Medulla oblongata (tissue), 1 donor: ENCODE results near the gene IRX5.

Source experiments
- DNase-seq: peaks from one replicate; pipeline ENCODE4 v3.0.0-alpha.2; 2015; ENCODE audit errors: extremely low spot score

IRX5 gene

DNA sequence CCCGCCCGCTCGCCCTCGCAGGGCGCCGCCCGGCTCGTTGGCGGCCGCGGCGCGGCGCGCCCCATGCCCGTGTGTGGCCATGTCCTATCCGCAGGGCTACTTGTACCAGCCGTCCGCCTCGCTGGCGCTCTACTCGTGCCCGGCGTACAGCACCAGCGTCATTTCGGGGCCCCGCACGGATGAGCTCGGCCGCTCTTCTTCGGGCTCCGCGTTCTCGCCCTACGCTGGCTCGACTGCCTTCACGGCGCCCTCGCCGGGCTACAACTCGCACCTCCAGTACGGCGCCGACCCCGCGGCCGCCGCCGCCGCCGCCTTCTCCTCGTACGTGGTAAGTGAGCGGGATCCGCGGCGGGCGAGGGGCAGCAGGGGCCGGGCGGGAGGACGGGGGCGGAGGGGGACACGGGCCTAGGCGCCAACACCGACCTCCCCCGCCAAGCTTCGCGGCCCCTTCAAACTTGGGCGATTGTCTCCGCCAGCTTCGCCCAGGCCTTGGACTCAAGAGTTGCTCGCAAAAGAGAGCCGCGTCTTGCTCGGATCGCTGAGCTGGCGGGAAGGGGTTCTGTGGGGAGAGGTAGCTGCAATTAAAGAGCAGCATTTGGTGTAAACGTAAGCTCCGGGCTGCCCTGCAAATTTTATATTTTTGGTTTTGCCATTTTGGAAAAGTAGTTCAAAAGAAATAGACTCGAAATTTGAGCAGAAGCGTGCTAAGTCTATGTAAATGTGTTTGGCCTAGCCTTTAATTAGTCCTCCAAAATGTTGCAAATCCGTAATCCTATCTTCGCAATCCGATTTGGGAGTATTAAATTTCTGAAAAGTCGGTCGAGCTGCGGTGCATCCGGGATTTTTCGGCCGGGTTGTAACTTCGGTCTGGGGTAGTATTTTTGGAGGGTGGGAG is 702 bp downstream of the IRX5 start:
- no peak for DNase-seq

DNA sequence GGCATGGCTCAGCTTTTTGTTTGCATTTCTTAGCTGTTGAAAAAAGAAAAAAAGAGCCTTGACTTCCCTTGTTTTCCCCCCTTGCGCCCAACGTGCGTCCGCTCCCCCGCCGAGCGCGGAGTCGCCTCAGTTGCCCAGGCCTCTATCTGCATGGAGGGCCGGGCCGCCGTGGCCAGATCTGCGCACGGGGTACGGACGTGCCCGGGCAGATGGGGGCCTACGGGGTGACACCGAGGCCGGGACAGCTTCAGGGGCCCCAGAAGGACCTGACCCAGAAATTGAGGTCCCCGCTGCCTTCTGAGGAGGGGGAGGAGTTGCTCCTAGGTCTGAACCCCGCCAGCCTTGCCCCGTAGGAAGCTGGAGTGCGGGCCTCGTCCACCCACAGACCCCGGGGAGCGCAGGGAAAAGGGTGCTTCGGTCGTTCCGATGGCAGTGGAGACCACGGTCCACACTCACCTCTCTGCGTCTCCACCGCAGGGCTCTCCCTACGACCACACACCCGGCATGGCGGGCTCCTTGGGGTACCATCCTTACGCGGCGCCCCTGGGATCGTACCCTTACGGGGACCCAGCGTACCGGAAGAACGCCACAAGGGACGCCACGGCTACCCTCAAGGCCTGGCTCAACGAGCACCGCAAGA is 1.5 kb downstream of the IRX5 start:
- DNase-seq, result no peak

DNA sequence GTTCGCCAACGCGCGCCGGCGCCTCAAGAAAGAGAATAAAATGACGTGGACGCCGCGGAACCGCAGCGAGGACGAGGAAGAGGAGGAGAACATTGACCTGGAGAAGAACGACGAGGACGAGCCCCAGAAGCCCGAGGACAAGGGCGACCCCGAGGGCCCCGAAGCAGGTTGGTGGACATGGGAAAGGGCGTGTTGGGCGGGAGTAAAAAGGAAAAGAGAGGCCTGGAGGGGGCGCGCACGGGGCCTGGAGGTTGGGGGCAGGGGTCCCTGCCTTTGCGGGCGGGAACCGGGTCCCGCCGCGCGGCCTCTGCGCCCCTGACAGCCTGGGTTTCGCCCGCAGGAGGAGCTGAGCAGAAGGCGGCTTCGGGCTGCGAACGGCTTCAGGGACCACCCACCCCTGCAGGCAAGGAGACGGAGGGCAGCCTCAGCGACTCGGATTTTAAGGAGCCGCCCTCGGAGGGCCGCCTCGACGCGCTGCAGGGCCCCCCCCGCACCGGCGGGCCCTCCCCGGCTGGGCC is 2.1 kb downstream of the IRX5 start:
- no peak for DNase-seq

DNA sequence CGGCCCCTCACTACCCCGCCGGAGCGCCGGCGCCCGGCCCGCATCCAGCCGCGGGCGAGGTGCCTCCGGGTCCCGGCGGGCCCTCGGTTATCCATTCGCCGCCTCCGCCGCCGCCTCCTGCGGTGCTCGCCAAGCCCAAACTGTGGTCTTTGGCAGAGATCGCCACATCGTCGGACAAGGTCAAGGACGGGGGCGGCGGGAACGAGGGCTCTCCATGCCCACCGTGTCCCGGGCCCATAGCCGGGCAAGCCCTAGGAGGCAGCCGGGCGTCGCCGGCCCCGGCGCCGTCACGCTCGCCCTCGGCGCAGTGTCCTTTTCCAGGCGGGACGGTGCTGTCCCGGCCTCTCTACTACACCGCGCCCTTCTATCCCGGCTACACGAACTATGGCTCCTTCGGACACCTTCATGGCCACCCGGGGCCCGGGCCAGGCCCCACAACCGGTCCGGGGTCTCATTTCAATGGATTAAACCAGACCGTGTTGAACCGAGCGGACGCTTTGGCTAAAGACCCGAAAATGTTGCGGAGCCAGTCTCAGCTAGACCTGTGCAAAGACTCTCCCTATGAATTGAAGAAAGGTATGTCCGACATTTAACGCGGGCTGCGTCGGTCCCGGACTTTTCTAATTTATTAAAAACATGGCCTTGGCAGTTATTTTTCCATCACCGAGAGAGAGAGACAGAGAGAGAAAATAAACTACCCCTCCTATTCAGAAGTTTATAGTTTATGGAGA is 2.8 kb downstream of the IRX5 start:
- no peak for DNase-seq

DNA sequence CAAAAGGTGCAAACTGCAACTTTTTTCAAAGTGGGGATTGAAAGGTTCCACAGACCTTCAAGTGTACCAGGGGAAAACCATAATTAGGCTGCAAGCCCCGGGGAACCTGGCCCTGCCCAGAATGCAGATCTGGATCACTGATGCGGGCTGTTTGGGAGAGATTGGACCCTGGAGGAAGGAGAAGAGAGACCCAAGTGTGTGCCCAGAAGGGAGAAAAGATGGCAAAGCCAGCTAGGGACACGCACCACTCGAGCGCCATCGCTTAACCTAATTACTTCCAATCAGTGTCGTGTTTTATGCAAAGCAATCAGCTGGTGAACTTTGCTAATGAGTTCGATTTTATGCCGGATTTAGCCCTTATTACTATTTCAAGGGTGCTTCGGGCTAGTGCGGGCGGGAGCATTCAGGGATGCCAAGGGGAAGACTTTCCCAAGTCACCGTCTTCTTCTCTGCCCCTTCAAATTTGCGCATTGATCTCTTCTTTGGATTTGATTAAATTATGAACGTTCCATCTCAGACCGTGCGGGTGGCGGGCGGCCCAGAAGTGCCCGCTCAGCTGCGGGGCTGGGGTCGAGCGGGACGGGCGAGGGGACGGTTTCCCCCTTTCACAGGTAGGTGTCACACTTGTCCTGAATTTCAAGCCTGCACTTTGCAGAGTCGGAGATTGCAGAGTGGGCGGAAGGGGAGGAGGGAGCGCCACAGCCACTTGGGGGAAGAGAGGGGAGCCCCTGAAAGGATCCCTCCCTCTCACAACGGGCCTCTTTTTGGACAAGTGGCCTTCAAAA is 4.0 kb downstream of the IRX5 start:
- peak; percentile 65 for DNase-seq

GRCh38 chr16:54935266-54935968 is 4.8 kb downstream of the IRX5 start:
- DNase-seq, result no peak

GRCh38 chr16:54936201-54936978 is 5.7 kb downstream of the IRX5 start:
- peak; percentile 41 for DNase-seq

DNA sequence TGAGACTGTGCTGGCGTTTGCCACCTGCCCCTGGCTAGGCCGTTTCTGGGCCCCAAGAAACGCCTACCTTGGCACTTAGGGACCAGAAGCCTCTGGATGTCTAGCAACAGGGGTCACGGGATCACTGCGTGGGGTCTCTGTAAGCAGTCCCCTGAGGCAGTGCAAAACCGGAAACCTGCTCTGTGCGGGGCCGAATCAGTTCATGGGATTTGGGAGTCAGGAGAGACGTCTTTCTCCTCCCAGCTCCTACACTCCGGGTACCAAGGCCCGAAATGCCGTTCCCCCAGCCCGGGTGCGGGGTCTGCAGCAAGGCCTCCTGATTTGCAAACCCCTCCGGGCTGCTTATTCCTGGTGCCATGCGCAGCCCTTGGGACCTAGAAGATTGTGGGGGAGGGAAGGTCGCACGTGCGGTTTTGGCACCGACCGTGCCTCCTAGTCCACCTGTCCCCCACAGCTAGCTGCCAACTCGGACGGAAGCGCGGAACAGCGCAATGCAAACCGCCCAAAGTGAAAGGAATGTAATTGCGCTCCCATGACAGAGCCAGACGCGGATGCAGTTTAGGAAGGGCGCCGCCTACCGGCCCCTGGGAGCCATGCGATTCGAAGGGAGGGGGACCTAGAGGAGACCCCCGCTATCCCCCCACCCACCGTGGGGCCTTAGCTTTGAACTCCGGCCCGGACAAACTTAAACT is 6.5 kb downstream of the IRX5 start:
- DNase-seq, result peak; percentile 72

GRCh38 chr16:54937671-54938211 is 7.1 kb downstream of the IRX5 start:
- no peak for DNase-seq

DNA sequence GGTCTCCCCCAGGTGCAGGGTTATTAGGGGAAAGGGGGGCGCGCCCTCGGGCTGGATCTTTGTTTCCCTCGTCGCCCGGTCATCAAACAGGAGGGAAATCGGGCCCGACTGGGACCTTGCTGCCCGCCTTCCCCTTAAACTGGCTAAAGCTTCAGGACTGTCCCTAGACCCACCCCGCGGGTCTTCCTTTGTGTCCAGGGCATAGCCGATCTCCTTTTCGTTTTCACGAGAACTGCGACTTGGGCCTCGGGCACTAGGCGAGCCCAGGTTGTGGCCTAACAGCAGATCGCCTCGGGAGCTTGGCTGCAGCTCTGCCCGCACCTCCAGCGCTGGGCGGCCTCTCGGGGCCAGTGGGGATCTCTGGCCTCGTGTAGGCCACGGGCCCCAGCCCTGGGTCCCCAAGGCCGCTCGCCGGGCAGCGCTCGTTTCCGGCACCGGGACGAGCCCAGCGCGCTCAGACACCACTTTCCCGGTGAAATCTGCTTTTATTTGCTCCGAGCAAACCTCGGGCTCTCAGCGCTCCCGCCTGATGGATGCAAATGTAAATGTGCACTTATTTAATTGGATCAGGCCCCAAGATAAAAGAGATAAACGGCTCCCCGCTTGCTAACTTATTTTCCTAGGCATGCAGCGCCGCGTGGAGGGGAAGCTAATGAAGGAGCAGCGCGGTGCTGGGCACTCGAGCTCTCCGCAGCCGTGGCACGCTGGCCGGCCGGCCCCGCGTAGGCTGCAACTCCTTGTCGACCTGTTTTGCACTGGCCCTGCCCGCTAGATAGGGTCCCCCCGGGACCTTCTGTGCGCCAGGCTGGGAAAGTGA is 7.8 kb downstream of the IRX5 start:
- DNase-seq, result no peak

DNA sequence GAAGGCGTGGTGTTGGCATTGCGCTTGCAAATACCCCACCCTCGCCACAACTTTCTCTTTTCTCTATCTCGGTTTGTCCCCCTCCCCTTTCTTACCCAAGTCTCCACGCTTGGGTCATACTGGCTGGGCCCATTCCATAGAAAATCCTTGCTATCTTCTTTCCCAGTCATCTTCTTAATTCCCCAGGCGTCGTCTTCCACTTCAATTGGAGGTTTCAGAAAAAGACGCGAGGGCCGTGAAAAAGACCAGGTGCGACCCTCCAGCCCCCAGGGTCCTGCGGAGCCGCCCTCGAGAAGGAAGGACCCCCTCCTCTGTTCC is 8.3 kb downstream of the IRX5 start:
- no peak for DNase-seq

GRCh38 chr16:54939510-54940278 is 9.0 kb downstream of the IRX5 start:
- no peak for DNase-seq

DNA sequence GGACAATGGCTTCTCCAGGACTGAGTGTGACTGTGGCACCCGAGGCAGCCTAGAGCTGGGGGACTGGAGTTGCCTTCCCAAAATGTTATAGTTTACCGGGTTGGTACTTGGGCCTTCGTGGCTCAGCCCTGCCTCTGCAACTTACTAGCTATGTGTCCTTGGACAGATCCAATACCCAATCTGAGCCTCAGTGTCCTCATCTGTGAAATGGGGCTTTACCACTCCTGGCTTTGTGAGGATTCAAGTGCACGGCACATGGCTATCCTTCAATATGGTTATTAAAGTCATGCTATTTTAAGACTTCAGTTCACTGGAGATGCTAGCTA is 9.6 kb downstream of the IRX5 start:
- DNase-seq, result no peak

DNA sequence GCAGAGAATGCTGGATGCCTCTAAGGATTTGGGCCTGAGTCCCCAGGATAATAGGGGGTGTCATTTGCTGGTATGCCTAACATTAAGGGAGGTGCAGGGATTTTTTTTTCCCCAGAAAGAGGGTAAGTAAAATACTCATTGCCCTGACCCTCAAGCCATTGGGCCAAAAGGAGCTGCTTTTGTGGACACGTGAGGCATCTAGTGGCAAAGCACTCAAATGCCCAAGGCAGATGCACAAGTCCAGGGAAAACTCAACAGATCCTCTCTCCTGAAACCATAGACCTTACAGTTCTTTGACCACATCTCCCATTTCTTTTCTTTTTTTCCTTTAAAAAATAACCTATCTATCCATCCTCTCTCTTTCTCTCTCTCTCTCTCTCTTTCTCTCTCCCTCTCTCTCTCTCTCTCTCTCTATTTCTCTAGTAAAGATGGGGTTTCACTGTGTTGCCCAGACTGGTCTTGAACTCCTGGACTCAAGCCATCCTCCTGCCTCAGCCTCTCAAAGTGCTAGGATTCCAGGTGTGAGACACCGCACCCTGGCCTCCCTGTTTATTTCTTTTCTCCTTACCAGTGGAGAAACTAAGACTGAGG is 11.8 kb downstream of the IRX5 start:
- no peak for DNase-seq

- no peak for DNase-seq
These were observed 13.3 kb downstream of the IRX5 start for GRCh38 chr16:54944002-54944401.

DNA sequence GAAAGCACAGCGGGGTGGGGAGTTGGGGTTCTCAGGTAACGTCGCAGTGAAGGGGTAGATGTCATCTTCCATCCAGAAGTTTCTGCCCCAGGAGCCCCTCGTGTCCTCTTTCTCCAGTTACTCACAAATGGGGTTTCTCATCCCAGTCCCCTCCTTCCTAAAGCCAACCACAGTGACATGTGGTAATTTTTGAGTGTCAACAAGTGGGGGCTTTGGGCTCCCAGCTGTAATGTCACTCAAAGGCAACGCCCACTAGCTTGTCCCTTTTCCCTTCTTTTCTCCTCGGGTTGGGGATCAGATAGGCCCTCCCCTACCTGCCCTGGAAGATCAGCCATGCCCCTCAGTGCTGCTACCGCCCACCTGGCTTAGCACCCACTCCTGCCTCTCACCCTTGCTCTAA is 14.4 kb downstream of the IRX5 start:
- DNase-seq, result no peak

DNA sequence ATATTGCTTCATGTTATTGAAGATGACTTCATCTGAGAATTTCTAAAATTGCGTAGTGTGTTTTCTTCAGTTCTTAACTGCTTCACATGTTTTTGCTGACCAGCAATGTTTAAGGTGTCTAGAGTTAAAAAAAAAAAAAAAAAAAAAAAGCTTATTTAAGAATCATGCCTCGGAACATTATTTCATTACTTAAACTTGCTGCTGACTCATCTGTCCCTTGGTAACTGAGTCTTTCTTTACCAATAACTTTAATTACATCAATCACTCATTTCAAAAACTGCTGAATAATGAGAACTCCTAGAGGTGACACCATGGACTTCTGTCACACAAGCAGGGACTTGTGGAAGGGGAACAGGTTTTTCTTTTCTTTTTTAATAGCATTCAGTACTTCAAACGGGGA is 16.2 kb downstream of the IRX5 start:
- DNase-seq, result no peak

- no peak for DNase-seq
These were observed 17.0 kb downstream of the IRX5 start for GRCh38 chr16:54947616-54948015.
